B cell (primary cell): ENCODE data around the gene GIGYF2. TPM values are rescaled to one million over a fixed set of nuclear protein-coding genes. Genes with fewer than 3 reads are reported as not detected.

Source experiments
- ATAC-seq: fragments of 200-7000 bp; cut with Tn5 transposase; one replicate; pipeline ENCODE4 v1.10.0; 2021; ENCODE audit warnings: low read depth, mild to moderate bottlenecking, moderate number of reproducible peaks, moderate library complexity
- CTCF ChIA-PET: fragments of 350-600 bp; sonication (Branson Sonifier 250); formaldehyde crosslinking; loops from one replicate; lab custom pipeline; 2021; ENCODE audit warnings: antibody characterized with exemption, inconsistent platforms; lab: Charles Lee
- POLR2A ChIA-PET: fragments of 350-600 bp; sonication (Branson Sonifier 250); formaldehyde crosslinking; loops from one replicate; lab custom pipeline; 2021; ENCODE audit warnings: antibody characterized with exemption; lab: Charles Lee
- DNase-seq: peaks from one replicate; pipeline ENCODE4 v3.0.0; 2013
- H2AFZ ChIP-seq: 2 replicates; pipeline ENCODE4 v1.6.1; 2012; ENCODE audit warnings: mild to moderate bottlenecking, low read depth, low read length; ENCODE audit not compliant: insufficient read depth, poor library complexity, severe bottlenecking
- H3K27ac ChIP-seq, 2 donors: 1 replicate in 1 of 2; 2 replicates in 1 of 2; pipeline ENCODE4 v1.5.1; 2012 to 2013; ENCODE audit warnings: low read length in 2 of 2, mild to moderate bottlenecking in 2 of 2, moderate library complexity in 1 of 2
- H3K27me3 ChIP-seq, 4 experiments: fragments of 200-600 bp in 1 of 4; sonication (generic) in 1 of 4; replicated peaks in 1 of 4; 1 replicate in 2 of 4; 2 replicates in 2 of 4; pipeline versions ENCODE4 v1.6.1 to v1.7.0; 2013 to 2016; ENCODE audit warnings: low read length in 3 of 4, mild to moderate bottlenecking in 2 of 4, mixed read lengths in 1 of 4, moderate library complexity in 1 of 4; ENCODE audit not compliant: insufficient read depth in 4 of 4, control insufficient read depth in 3 of 4; ENCODE audit errors: control extremely low read depth in 1 of 4
- H3K36me3 ChIP-seq, 2 experiments: replicated peaks in 1 of 2; 1 replicate in 1 of 2; 2 replicates in 1 of 2; pipeline versions ENCODE4 v1.6.1 to v1.7.1; 2013; ENCODE audit warnings: low read length in 1 of 2; ENCODE audit not compliant: insufficient read depth in 2 of 2, control insufficient read depth in 1 of 2; ENCODE audit errors: control extremely low read depth in 1 of 2, extremely low read depth in 1 of 2
- H3K4me1 ChIP-seq, 2 donors: fragments of 200-600 bp in 1 of 2; sonication (generic) in 1 of 2; 1 replicate in 1 of 2; 2 replicates in 1 of 2; pipeline versions ENCODE4 v1.5.1 to v1.6.1; 2013 to 2017; ENCODE audit warnings: low read length in 2 of 2; ENCODE audit not compliant: control insufficient read depth in 2 of 2, insufficient read depth in 2 of 2
- H3K4me2 ChIP-seq: replicated peaks from 2 replicates; pipeline ENCODE3; 2012; ENCODE audit warnings: mild to moderate bottlenecking, low read depth, low read length; ENCODE audit not compliant: poor library complexity, severe bottlenecking
- H3K4me3 ChIP-seq, 5 experiments: fragments of 200-600 bp in 1 of 5; sonication (generic) in 1 of 5; 1 replicate in 3 of 5; 2 replicates in 2 of 5; pipeline versions ENCODE4 v1.5.1 to v1.7.0; 2011 to 2016; ENCODE audit warnings: low read length in 4 of 5, mild to moderate bottlenecking in 4 of 5, low read depth in 2 of 5, control low read depth in 1 of 5, moderate library complexity in 1 of 5; ENCODE audit not compliant: insufficient read depth in 1 of 5; ENCODE audit errors: control extremely low read depth in 1 of 5, extremely low read depth in 1 of 5
- H3K79me2 ChIP-seq: fragments of 200-600 bp; sonication (generic); one replicate; pipeline ENCODE4 v1.6.0; 2016; ENCODE audit warnings: low read length; ENCODE audit not compliant: control insufficient read depth, insufficient read depth
- H3K9ac ChIP-seq: fragments of 200-600 bp; sonication (generic); 2 replicates; pipeline ENCODE4 v1.6.1; 2017; ENCODE audit warnings: mild to moderate bottlenecking, low read length, moderate library complexity
- H3K9me3 ChIP-seq, 3 donors: one replicate each; pipeline versions ENCODE4 v1.6.1 to v1.7.1; 2013; ENCODE audit warnings: low read length in 2 of 3; ENCODE audit not compliant: control insufficient read depth in 2 of 3, insufficient read depth in 1 of 3; ENCODE audit errors: control extremely low read depth in 1 of 3
- H4K20me1 ChIP-seq: 2 replicates; pipeline ENCODE4 v1.6.0; 2012; ENCODE audit warnings: mild to moderate bottlenecking, low read length; ENCODE audit not compliant: insufficient read depth, control insufficient read depth, poor library complexity, severe bottlenecking
- H3K27ac Mint-ChIP-seq: one replicate; pipeline ENCODE4 v1.8.0; 2021; ENCODE audit warnings: mixed read lengths
- H3K27me3 Mint-ChIP-seq: one replicate; pipeline ENCODE4 v1.8.0; 2021; ENCODE audit warnings: mixed read lengths
- H3K4me1 Mint-ChIP-seq: one replicate; pipeline ENCODE4 v1.8.0; 2021; ENCODE audit warnings: mixed read lengths
- H3K4me3 Mint-ChIP-seq: one replicate; pipeline ENCODE4 v1.8.0; 2021; ENCODE audit warnings: mixed read lengths
- H3K9me3 Mint-ChIP-seq: one replicate; pipeline ENCODE4 v1.8.0; 2022; ENCODE audit warnings: mixed read lengths; ENCODE audit not compliant: insufficient read depth
- EZH2 ChIP-seq: IDR thresholded peaks from 2 replicates; pipeline ENCODE4 v1.6.1; 2012; ENCODE audit warnings: borderline replicate concordance, low read depth, mild to moderate bottlenecking, moderate library complexity, low read length; ENCODE audit not compliant: insufficient read depth, poor library complexity, severe bottlenecking
- WGBS: methylation state at CpG from one replicate; pipeline ENCODE4 v1.1.5; 2013; ENCODE audit warnings: missing lambda C conversion rate; ENCODE audit not compliant: insufficient coverage; 5-methylcytosine and 5-hydroxymethylcytosine counted together
- intact Hi-C: fragments of 100-400 bp; cut with micrococcal nuclease; formaldehyde crosslinking; loops from one replicate; pipeline ENCODE4 v1.10.0; 2022
- polyA plus RNA-seq: library from polyadenylated mRNA; depleted of rRNA; stranded (reverse); fragments of >200 nt; gene quantifications from 2 replicates; pipeline ENCODE4 v1.2.3, GENCODE V29; 2012
- total RNA-seq, 2 donors: library from RNA; stranded (reverse); fragments of 120-200 nt in 1 of 2; gene quantifications; 1 replicate in 1 of 2; 2 replicates in 1 of 2; pipeline versions ENCODE4 v1.2.3 to v1.2.4, GENCODE V29; 2013 to 2022
- TF ChIP-seq, protein P1 (sequence below): fragments of 200-600 bp; IDR thresholded peaks from one replicate; pipeline ENCODE4 v1.8.0; 2022; ENCODE audit warnings: antibody characterized with exemption, mild to moderate bottlenecking

GIGYF2 gene
- total and polyA plus RNA-seq, 2 donors (not counting 1 experiment from before 2014, with no cell fraction given) = 7.2 to 108 TPM

GRCh38 chr2:232896111-232896510 is 199.0 kb downstream of the GIGYF2 start:
- no peaks in the 10 kb centered on the region for H4K20me1 ChIP-seq
- H2AFZ ChIP-seq = no peak overlapping the region
- intact Hi-C loops = no loop called here
- no peak overlapping the region for H3K9ac ChIP-seq
- H3K4me1 ChIP-seq = no peaks in the 10 kb centered on the region
- peaks cover 0 to 5% (median 0%) of the 10 kb centered on the region in 3 donors for H3K9me3 ChIP-seq
- no peaks in the 10 kb centered on the region for H3K79me2 ChIP-seq
- H3K27ac Mint-ChIP-seq = no peak overlapping the region
- H3K4me1 Mint-ChIP-seq = no peaks in the 10 kb centered on the region
- no peak overlapping the region for H3K4me3 ChIP-seq
- POLR2A ChIA-PET = no interaction called here
- CTCF ChIA-PET = no interaction called here
- ATAC-seq = no peak
- no peaks in the 10 kb centered on the region for H3K9me3 Mint-ChIP-seq
- no peak for DNase-seq
- peaks cover 17% of the 10 kb centered on the region for H3K27me3 Mint-ChIP-seq
- peaks cover 0 to 2% (median 0%) of the 10 kb centered on the region in 4 experiments for H3K27me3 ChIP-seq
- H3K36me3 ChIP-seq = no peaks in the 10 kb centered on the region
- no peak for TF ChIP-seq EZH2
- TF ChIP-seq, protein P1, sequence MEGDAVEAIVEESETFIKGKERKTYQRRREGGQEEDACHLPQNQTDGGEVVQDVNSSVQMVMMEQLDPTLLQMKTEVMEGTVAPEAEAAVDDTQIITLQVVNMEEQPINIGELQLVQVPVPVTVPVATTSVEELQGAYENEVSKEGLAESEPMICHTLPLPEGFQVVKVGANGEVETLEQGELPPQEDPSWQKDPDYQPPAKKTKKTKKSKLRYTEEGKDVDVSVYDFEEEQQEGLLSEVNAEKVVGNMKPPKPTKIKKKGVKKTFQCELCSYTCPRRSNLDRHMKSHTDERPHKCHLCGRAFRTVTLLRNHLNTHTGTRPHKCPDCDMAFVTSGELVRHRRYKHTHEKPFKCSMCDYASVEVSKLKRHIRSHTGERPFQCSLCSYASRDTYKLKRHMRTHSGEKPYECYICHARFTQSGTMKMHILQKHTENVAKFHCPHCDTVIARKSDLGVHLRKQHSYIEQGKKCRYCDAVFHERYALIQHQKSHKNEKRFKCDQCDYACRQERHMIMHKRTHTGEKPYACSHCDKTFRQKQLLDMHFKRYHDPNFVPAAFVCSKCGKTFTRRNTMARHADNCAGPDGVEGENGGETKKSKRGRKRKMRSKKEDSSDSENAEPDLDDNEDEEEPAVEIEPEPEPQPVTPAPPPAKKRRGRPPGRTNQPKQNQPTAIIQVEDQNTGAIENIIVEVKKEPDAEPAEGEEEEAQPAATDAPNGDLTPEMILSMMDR = no peak
- H3K4me2 ChIP-seq = no peak overlapping the region
- H3K27ac ChIP-seq = no peak overlapping the region
- H3K4me3 Mint-ChIP-seq = no peak overlapping the region

GRCh38 chr2:232896720-232897597 is 199.8 kb downstream of the GIGYF2 start:
- H3K27me3 Mint-ChIP-seq = peaks cover 10% of the 10 kb centered on the region
- Histone ChIP-seq H3K9ac (no peak overlapping the region), H3K27ac (no peak overlapping the region), H4K20me1 (no peaks in the 10 kb centered on the region), H3K27me3 (peaks cover 0 to under 1% (median 0%) of the 10 kb centered on the region in 4 experiments), H3K79me2 (no peaks in the 10 kb centered on the region), H3K9me3 (peaks cover 0 to 5% (median 0%) of the 10 kb centered on the region in 3 donors), H3K4me2 (no peak overlapping the region), H3K4me3 (no peak overlapping the region), H3K4me1 (no peaks in the 10 kb centered on the region), H2AFZ (no peak overlapping the region), H3K36me3 (no peaks in the 10 kb centered on the region)
- intact Hi-C loops = no loop called here
- TF ChIP-seq, protein P1 = no peak
- no peak for TF ChIP-seq EZH2
- no peak for ATAC-seq
- POLR2A ChIA-PET = no interaction called here
- no peak overlapping the region for H3K27ac Mint-ChIP-seq
- H3K4me1 Mint-ChIP-seq = no peaks in the 10 kb centered on the region
- H3K4me3 Mint-ChIP-seq = no peak overlapping the region
- CTCF ChIA-PET = no interaction called here
- H3K9me3 Mint-ChIP-seq = no peaks in the 10 kb centered on the region
- WGBS = 97% methylated on average over 4 of the region's 9 CpGs
- DNase-seq = no peak
